H9 (cell line): ENCODE results near the gene ZAP70. TPM values are rescaled to one million over a fixed set of nuclear protein-coding genes. Genes with fewer than 3 reads are reported as not detected.

Experiments
- DNase-seq: peaks from one replicate; pipeline ENCODE4 v3.0.0-alpha.2; 2017
- H2AFZ ChIP-seq: one replicate; pipeline ENCODE4 v1.6.1; 2013; ENCODE audit warnings: mild to moderate bottlenecking, low read length, control low read depth, moderate library complexity
- H2AK5ac ChIP-seq: 2 replicates; pipeline ENCODE4 v1.6.1; 2013; ENCODE audit warnings: low read length, control low read depth, mixed read lengths; ENCODE audit not compliant: insufficient read length
- H2BK120ac ChIP-seq: one replicate; pipeline ENCODE4 v1.6.1; 2013; ENCODE audit warnings: low read depth, mild to moderate bottlenecking, low read length, control low read depth, inconsistent platforms; ENCODE audit not compliant: poor library complexity, severe bottlenecking
- H2BK12ac ChIP-seq: 2 replicates; pipeline ENCODE4 v1.6.1; 2013; ENCODE audit warnings: low read length, control low read depth, mixed read lengths, low read depth; ENCODE audit not compliant: insufficient read length
- H2BK15ac ChIP-seq: 2 replicates; pipeline ENCODE4 v1.6.1; 2013; ENCODE audit warnings: low read depth, low read length, control low read depth
- H2BK20ac ChIP-seq: one replicate; pipeline ENCODE4 v1.6.1; 2013; ENCODE audit warnings: low read depth, mild to moderate bottlenecking, low read length, control low read depth, inconsistent platforms; ENCODE audit not compliant: poor library complexity, severe bottlenecking
- H2BK5ac ChIP-seq: 2 replicates; pipeline ENCODE4 v1.6.1; 2013; ENCODE audit warnings: low read length, control low read depth, mixed read lengths; ENCODE audit not compliant: insufficient read length
- H3K14ac ChIP-seq: 2 replicates; pipeline ENCODE4 v1.6.1; 2013; ENCODE audit warnings: low read length, control low read depth; ENCODE audit not compliant: insufficient read depth
- H3K18ac ChIP-seq: 2 replicates; pipeline ENCODE4 v1.6.1; 2013; ENCODE audit warnings: low read depth, mild to moderate bottlenecking, mixed read lengths, low read length, control low read depth; ENCODE audit not compliant: insufficient read length
- H3K23ac ChIP-seq: 2 replicates; pipeline ENCODE4 v1.6.1; 2013; ENCODE audit warnings: low read length, control low read depth, mixed read lengths, low read depth; ENCODE audit not compliant: insufficient read length
- H3K23me2 ChIP-seq: 2 replicates; pipeline ENCODE4 v1.6.1; 2013; ENCODE audit warnings: low read depth, mild to moderate bottlenecking, mixed read lengths, low read length, control low read depth; ENCODE audit not compliant: insufficient read length, poor library complexity, severe bottlenecking
- H3K27ac ChIP-seq: 2 replicates; pipeline ENCODE4 v1.5.1; 2013; ENCODE audit warnings: low read length, control low read depth, mixed read lengths, low read depth; ENCODE audit not compliant: insufficient read length
- H3K27me3 ChIP-seq: 2 replicates; pipeline ENCODE4 v1.6.1; 2013; ENCODE audit warnings: low read length, control low read depth, inconsistent platforms; ENCODE audit not compliant: insufficient read depth
- H3K4ac ChIP-seq: 2 replicates; pipeline ENCODE4 v1.6.1; 2013; ENCODE audit warnings: low read depth, mild to moderate bottlenecking, control low read depth, inconsistent platforms, low read length, moderate library complexity
- H3K4me1 ChIP-seq: 2 replicates; pipeline ENCODE4 v1.6.1; 2013; ENCODE audit warnings: low read length, control low read depth, inconsistent platforms; ENCODE audit not compliant: insufficient read depth
- H3K4me2 ChIP-seq: 2 replicates; pipeline ENCODE4 v1.6.1; 2013; ENCODE audit warnings: low read length, control low read depth, mixed read lengths; ENCODE audit not compliant: insufficient read length, insufficient read depth
- H3K56ac ChIP-seq: 2 replicates; pipeline ENCODE4 v1.6.1; 2013; ENCODE audit warnings: low read depth, mild to moderate bottlenecking, mixed read lengths, low read length, control low read depth; ENCODE audit not compliant: insufficient read length
- H3K79me1 ChIP-seq: 2 replicates; pipeline ENCODE4 v1.6.1; 2013; ENCODE audit warnings: low read depth, mild to moderate bottlenecking, moderate library complexity, low read length, control low read depth, inconsistent platforms; ENCODE audit not compliant: insufficient read depth, poor library complexity, severe bottlenecking
- H3K79me2 ChIP-seq: 2 replicates; pipeline ENCODE4 v1.6.1; 2013; ENCODE audit warnings: low read length, control low read depth, inconsistent platforms; ENCODE audit not compliant: insufficient read depth
- H3K9ac ChIP-seq: 2 replicates; pipeline ENCODE4 v1.6.1; 2013; ENCODE audit warnings: low read length, control low read depth, mixed read lengths; ENCODE audit not compliant: insufficient read length; ENCODE audit errors: extremely low read depth
- H3K9me3 ChIP-seq: one replicate; pipeline ENCODE4 v1.6.1; 2013; ENCODE audit warnings: low read depth, low read length, inconsistent platforms; ENCODE audit not compliant: control insufficient read depth
- H3T11ph ChIP-seq: one replicate; pipeline ENCODE4 v1.6.1; 2013; ENCODE audit warnings: mild to moderate bottlenecking, low read length, control low read depth, inconsistent platforms
- H4K20me1 ChIP-seq: one replicate; pipeline ENCODE4 v1.6.1; 2013; ENCODE audit not compliant: control insufficient read depth, insufficient read length, insufficient read depth
- H4K5ac ChIP-seq: 2 replicates; pipeline ENCODE4 v1.6.1; 2013; ENCODE audit warnings: low read depth, mild to moderate bottlenecking, mixed read lengths, low read length, control low read depth; ENCODE audit not compliant: insufficient read length
- H4K8ac ChIP-seq: replicated peaks from 2 replicates; pipeline ENCODE4 v1.6.1; 2013; ENCODE audit warnings: low read length, control low read depth, mixed read lengths, low read depth; ENCODE audit not compliant: insufficient read length
- H4K91ac ChIP-seq: 2 replicates; pipeline ENCODE4 v1.6.1; 2013; ENCODE audit warnings: low read depth, mild to moderate bottlenecking, moderate library complexity, mixed read lengths, low read length, control low read depth; ENCODE audit not compliant: insufficient read length
- H3K27ac Mint-ChIP-seq, 3 experiments: 2 replicates in 2 of 3; 3 replicates in 1 of 3; pipeline ENCODE4 v1.8.0; 2020 to 2021; ENCODE audit warnings: mixed read lengths in 3 of 3, mild to moderate bottlenecking in 1 of 3, moderate library complexity in 1 of 3
- H3K27me3 Mint-ChIP-seq: 2 replicates; pipeline ENCODE4 v1.8.0; 2021; ENCODE audit warnings: low read depth, mild to moderate bottlenecking, moderate library complexity, mixed read lengths
- H3K36me3 Mint-ChIP-seq, 3 experiments: 2 replicates in 2 of 3; 3 replicates in 1 of 3; pipeline ENCODE4 v1.8.0; 2020 to 2021; ENCODE audit warnings: low read depth in 3 of 3, mixed read lengths in 3 of 3; ENCODE audit not compliant: insufficient read depth in 1 of 3
- H3K4me1 Mint-ChIP-seq, 2 experiments: 2 replicates each; pipeline ENCODE4 v1.8.0; 2020; ENCODE audit warnings: mixed read lengths in 2 of 2
- H3K4me3 Mint-ChIP-seq, 2 experiments: 2 replicates in 1 of 2; 3 replicates in 1 of 2; pipeline ENCODE4 v1.8.0; 2020 to 2021; ENCODE audit warnings: mild to moderate bottlenecking in 2 of 2, mixed read lengths in 2 of 2, moderate library complexity in 1 of 2
- H3K9me3 Mint-ChIP-seq, 2 experiments: 2 replicates in 1 of 2; 3 replicates in 1 of 2; pipeline ENCODE4 v1.8.0; 2020; ENCODE audit warnings: mild to moderate bottlenecking in 2 of 2, mixed read lengths in 2 of 2, moderate library complexity in 1 of 2
- CTCF ChIP-seq: fragments of 200-600 bp; sonication (generic); conservative IDR thresholded peaks from 3 replicates; pipeline ENCODE4 v1.8.0; 2021; ENCODE audit warnings: antibody characterized with exemption, mild to moderate bottlenecking
- WGBS: extraction: QIAGEN DNeasy Blood & Tissue Kit; methylation state at CpG from one replicate; pipeline ENCODE4 v1.1.7; 2013; ENCODE audit warnings: missing lambda C conversion rate, low lambda C conversion rate, mixed read lengths; ENCODE audit not compliant: insufficient read length; ENCODE audit errors: extremely low coverage; 5-methylcytosine and 5-hydroxymethylcytosine counted together
- total RNA-seq: library from RNA; stranded (reverse); gene quantifications from 2 replicates; pipeline ENCODE4 v1.2.1, GENCODE V29; 2021

ZAP70 gene
- total RNA-seq, 1 experiment from 2014 or later = 0.24 TPM

- Histone ChIP-seq H3K27me3 (no peaks in the 10 kb centered on the region), H4K20me1 (no peaks in the 10 kb centered on the region), H3K18ac (no peak overlapping the region), H3K4me1 (peaks cover 6% of the 10 kb centered on the region; the same call in 1 of the 2 replicates), H3T11ph (no peak overlapping the region), H4K8ac (no peak overlapping the region), H3K14ac (no peak overlapping the region), H2AFZ (no peak overlapping the region), H3K27ac (no peak overlapping the region), H4K91ac (no peak overlapping the region), H2BK5ac (no peak overlapping the region), H4K5ac (no peak overlapping the region), H3K79me1 (no peaks in the 10 kb centered on the region), H2BK15ac (no peak overlapping the region), H3K9ac (no peak overlapping the region), H2BK120ac (no peak overlapping the region), H3K56ac (no peak overlapping the region), H3K4ac (no peak overlapping the region), H2AK5ac (no peak overlapping the region), H2BK20ac (no peak overlapping the region), H3K23me2 (no peaks in the 10 kb centered on the region), H3K23ac (no peak overlapping the region), H3K4me2 (no peak overlapping the region), H2BK12ac (no peak overlapping the region), H3K9me3 (no peaks in the 10 kb centered on the region), H3K79me2 (no peaks in the 10 kb centered on the region)
- DNase-seq = peak; percentile 48
- WGBS = no CpG with 5 or more reads among the region's 7 CpGs
- Mint-ChIP-seq H3K27ac (no peak overlapping the region; a peak in 1 of 7 replicates), H3K4me3 (no peak overlapping the region), H3K36me3 (peaks cover 5 to 30% (median 21%) of the 10 kb centered on the region in 3 experiments; a peak in 6 of 7 replicates), H3K4me1 (peaks cover 27 to 32% of the 10 kb centered on the region in 2 experiments), H3K27me3 (peaks cover 9% of the 10 kb centered on the region; the same call in 1 of the 2 replicates), H3K9me3 (no peaks in the 10 kb centered on the region)
- peak; percentile 72 for TF ChIP-seq CTCF
Measured at GRCh38 chr2:97774425-97774824, 61.0 kb downstream of the ZAP70 start.
